ENCODE data around the gene TMA16. TPM values are rescaled to one million over a fixed set of nuclear protein-coding genes. Genes with fewer than 3 reads are reported as not detected.
A peak's percentile ranks its signal among the peaks of the same experiment; 100 is the strongest.

The TMA16 gene
- total RNA-seq, 4 donors from 2014 or later: 4.0 to 15.4 (median 8.7) TPM

- TF ChIP-seq CTCF (IDR thresholded peaks at IDR 0.05 in 4 of 5, conservative IDR thresholded peaks at IDR 0.05 in 1 of 5) (no peak), POLR2A (IDR thresholded peaks at IDR 0.05) (no peak)
- Histone ChIP-seq H3K9me3 (no peaks in the 10 kb centered on the region), H3K4me3 (peak overlapping the region in 3 of 4 donors; percentile 81 to 87 (median 83)), H3K27me3 (no peaks in the 10 kb centered on the region), H3K27ac (no peak overlapping the region), H3K36me3 (no peaks in the 10 kb centered on the region), H3K4me1 (peaks cover 9 to 13% of the 10 kb centered on the region in 2 donors)
- intact Hi-C loops (cut with DNase I; ENCODE audit: low total_unique reads) (no loop called here), in situ Hi-C loops (cut with MboI; ENCODE audit: low sequenced_read_pairs in 4 of 4) (loop anchor here in 1 of 4 donors (25.0 kb wide), 1 partner anchor 334 kb away; the partner anchor contains the start of gene NAF1)
- ATAC-seq (no peak), DNase-seq (no peak)
These were observed 1.4 kb downstream of the TMA16 start for GRCh38 chr4:163495900-163496299.

- intact Hi-C loops (cut with DNase I; ENCODE audit: low total_unique reads): no loop called here
- Histone ChIP-seq H3K9me3 (no peaks in the 10 kb centered on the region), H3K4me1 (peaks cover 4 to 6% of the 10 kb centered on the region in 2 donors), H3K27ac (no peak overlapping the region), H3K4me3 (no peak overlapping the region), H3K36me3 (no peaks in the 10 kb centered on the region), H3K27me3 (no peaks in the 10 kb centered on the region)
- no peak for TF ChIP-seq POLR2A (IDR thresholded peaks at IDR 0.05)
- TF ChIP-seq CTCF (IDR thresholded peaks at IDR 0.05 in 4 of 5, conservative IDR thresholded peaks at IDR 0.05 in 1 of 5): no peak
- in situ Hi-C loops (cut with MboI; ENCODE audit: low sequenced_read_pairs in 4 of 4): loop anchor here in 1 of 4 donors (25.0 kb wide), 1 partner anchor 88 kb away; no protein-coding TSS in a partner anchor
- no peak for DNase-seq
- ATAC-seq: no peak
These were observed 6.1 kb downstream of the TMA16 start for GRCh38 chr4:163500586-163500985.

GRCh38 chr4:163505374-163505773, 10.9 kb downstream of the TMA16 start:
- Histone ChIP-seq H3K27ac (no peak overlapping the region), H3K4me1 (no peaks in the 10 kb centered on the region), H3K4me3 (no peak overlapping the region), H3K36me3 (peaks cover 0 to 11% of the 10 kb centered on the region in 2 donors), H3K9me3 (no peaks in the 10 kb centered on the region), H3K27me3 (no peaks in the 10 kb centered on the region)
- TF ChIP-seq CTCF (IDR thresholded peaks at IDR 0.05 in 4 of 5, conservative IDR thresholded peaks at IDR 0.05 in 1 of 5) (no peak), POLR2A (IDR thresholded peaks at IDR 0.05) (no peak)
- in situ Hi-C loops (cut with MboI; ENCODE audit: low sequenced_read_pairs in 4 of 4): loop anchor here in 1 of 4 donors (25.0 kb wide), 1 partner anchor 93 kb away; no protein-coding TSS in a partner anchor
- DNase-seq: no peak
- intact Hi-C loops (cut with DNase I; ENCODE audit: low total_unique reads): no loop called here
- ATAC-seq: no peak

GRCh38 chr4:163515198-163515597, 20.7 kb downstream of the TMA16 start:
- in situ Hi-C loops (cut with MboI; ENCODE audit: low sequenced_read_pairs in 4 of 4): loop anchor here in 1 of 4 donors (25.0 kb wide), 1 partner anchor 103 kb away; no protein-coding TSS in a partner anchor
- Histone ChIP-seq H3K27ac (no peak overlapping the region), H3K4me3 (no peak overlapping the region), H3K9me3 (no peaks in the 10 kb centered on the region), H3K4me1 (no peaks in the 10 kb centered on the region), H3K36me3 (peaks cover 0 to 31% of the 10 kb centered on the region in 2 donors), H3K27me3 (no peaks in the 10 kb centered on the region)
- TF ChIP-seq POLR2A (IDR thresholded peaks at IDR 0.05) (no peak), CTCF (IDR thresholded peaks at IDR 0.05 in 4 of 5, conservative IDR thresholded peaks at IDR 0.05 in 1 of 5) (no peak)
- ATAC-seq: no peak
- intact Hi-C loops (cut with DNase I; ENCODE audit: low total_unique reads): no loop called here
- no peak for DNase-seq
